WERI-Rb-1 (cell line): ENCODE measurements around the gene LSR.
A peak's percentile ranks its signal among the peaks of the same experiment; 100 is the strongest.

Source experiments
- DNase-seq: peaks from one replicate; pipeline ENCODE4 v3.0.0-alpha.2; 2020
- H3K27ac ChIP-seq: fragments of 250-450 bp; sonication (Bioruptor Pico); 2 replicates; pipeline ENCODE4 v1.5.1; 2020; ENCODE audit warnings: mild to moderate bottlenecking, moderate library complexity
- H3K27me3 ChIP-seq: fragments of 250-450 bp; sonication (Bioruptor Pico); 2 replicates; pipeline ENCODE4 v1.5.1; 2021; ENCODE audit warnings: mild to moderate bottlenecking, low read depth, moderate library complexity; ENCODE audit not compliant: insufficient read depth, severe bottlenecking
- H3K36me3 ChIP-seq: fragments of 250-450 bp; sonication (Bioruptor Pico); 2 replicates; pipeline ENCODE4 v1.5.1; 2020; ENCODE audit warnings: mild to moderate bottlenecking, moderate library complexity
- H3K4me3 ChIP-seq: 2 replicates; pipeline ENCODE4 v1.5.1; 2011; ENCODE audit warnings: low read depth, mild to moderate bottlenecking, control low read depth, low read length
- H3K9me3 ChIP-seq: fragments of 250-450 bp; sonication (Bioruptor Pico); 2 replicates; pipeline ENCODE4 v1.5.1; 2021; ENCODE audit warnings: mild to moderate bottlenecking, moderate library complexity; ENCODE audit not compliant: severe bottlenecking
- TF ChIP-seq, protein P1 (sequence below): IDR thresholded peaks from 2 replicates; pipeline ENCODE4 v1.5.1; 2011; ENCODE audit warnings: low read depth, mild to moderate bottlenecking, control low read depth, inconsistent platforms, low read length

LSR gene

DNA sequence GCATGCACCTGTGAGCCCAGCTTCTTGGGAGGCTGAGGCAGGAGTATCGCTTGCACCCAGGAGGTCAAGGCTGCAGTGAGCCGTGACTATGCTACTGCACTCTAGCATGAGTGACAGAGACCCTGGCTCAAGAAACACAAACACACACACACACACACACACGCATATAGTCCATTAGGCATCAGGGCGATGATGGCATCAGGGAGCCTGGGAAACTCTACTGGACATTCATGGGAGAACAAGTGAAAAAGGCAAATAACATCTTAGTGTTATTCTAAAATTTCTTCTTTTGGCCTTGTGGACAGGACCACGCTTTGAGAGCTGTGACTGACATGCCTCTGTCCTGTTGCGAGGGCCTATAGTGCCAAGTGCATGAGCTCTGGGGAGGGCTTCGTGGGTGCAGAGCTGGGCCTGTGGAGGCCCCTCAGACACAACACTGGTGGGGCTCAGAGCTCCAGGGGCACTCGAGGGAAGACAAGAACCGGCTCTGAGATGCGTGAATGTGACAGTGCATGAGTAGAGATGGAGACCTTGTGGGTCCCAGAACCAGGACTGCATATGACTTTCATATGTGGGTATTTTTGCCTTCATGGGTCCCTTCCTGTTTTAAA is 12.0 kb downstream of the LSR start:
- DNase-seq: peak; percentile 3
- TF ChIP-seq, protein P1, sequence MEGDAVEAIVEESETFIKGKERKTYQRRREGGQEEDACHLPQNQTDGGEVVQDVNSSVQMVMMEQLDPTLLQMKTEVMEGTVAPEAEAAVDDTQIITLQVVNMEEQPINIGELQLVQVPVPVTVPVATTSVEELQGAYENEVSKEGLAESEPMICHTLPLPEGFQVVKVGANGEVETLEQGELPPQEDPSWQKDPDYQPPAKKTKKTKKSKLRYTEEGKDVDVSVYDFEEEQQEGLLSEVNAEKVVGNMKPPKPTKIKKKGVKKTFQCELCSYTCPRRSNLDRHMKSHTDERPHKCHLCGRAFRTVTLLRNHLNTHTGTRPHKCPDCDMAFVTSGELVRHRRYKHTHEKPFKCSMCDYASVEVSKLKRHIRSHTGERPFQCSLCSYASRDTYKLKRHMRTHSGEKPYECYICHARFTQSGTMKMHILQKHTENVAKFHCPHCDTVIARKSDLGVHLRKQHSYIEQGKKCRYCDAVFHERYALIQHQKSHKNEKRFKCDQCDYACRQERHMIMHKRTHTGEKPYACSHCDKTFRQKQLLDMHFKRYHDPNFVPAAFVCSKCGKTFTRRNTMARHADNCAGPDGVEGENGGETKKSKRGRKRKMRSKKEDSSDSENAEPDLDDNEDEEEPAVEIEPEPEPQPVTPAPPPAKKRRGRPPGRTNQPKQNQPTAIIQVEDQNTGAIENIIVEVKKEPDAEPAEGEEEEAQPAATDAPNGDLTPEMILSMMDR: no peak
- Histone ChIP-seq H3K4me3 (no peak overlapping the region), H3K36me3 (peaks cover 75% of the 10 kb centered on the region), H3K27ac (no peak overlapping the region), H3K9me3 (no peaks in the 10 kb centered on the region), H3K27me3 (no peaks in the 10 kb centered on the region)

DNA sequence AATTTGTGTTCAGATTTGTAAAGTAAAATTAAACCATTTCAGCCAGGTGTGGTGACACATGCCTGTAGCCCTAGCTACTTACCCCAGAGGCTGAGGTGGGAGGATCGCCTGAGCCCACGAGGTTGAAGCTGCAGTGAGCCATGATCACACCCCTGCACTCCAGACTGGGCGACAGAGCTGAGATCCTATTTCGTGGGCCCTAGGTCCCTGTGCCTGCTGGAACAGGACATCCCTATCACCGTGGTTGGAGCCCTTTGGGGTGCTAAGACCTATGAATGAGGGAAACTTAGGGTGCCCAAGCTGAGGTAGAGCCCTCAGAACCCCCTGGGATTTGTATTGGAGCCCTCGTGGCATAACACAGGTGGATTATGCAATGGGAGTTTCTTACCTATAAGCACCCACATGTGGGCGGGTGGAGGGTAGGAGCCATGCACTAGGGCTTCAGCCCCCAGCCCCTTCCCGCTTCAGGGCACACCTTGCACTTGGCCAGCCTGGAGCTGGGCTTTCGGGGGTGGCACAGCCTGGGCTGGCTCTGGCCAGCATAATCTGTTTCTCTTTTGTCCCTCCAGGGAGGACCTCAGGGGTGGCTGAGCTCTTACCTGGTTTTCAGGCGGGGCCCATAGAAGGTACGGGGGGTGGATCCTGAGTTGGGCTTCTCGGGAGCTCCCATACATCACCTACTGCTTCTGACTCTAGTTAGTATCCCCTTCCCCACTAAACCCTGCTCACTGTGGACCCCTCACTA is 12.7 kb downstream of the LSR start:
- Histone ChIP-seq H3K9me3 (no peaks in the 10 kb centered on the region), H3K36me3 (peaks cover 80% of the 10 kb centered on the region), H3K27ac (no peak overlapping the region), H3K4me3 (no peak overlapping the region), H3K27me3 (no peaks in the 10 kb centered on the region)
- TF ChIP-seq, protein P1: no peak
- DNase-seq: peak; percentile 4

DNA sequence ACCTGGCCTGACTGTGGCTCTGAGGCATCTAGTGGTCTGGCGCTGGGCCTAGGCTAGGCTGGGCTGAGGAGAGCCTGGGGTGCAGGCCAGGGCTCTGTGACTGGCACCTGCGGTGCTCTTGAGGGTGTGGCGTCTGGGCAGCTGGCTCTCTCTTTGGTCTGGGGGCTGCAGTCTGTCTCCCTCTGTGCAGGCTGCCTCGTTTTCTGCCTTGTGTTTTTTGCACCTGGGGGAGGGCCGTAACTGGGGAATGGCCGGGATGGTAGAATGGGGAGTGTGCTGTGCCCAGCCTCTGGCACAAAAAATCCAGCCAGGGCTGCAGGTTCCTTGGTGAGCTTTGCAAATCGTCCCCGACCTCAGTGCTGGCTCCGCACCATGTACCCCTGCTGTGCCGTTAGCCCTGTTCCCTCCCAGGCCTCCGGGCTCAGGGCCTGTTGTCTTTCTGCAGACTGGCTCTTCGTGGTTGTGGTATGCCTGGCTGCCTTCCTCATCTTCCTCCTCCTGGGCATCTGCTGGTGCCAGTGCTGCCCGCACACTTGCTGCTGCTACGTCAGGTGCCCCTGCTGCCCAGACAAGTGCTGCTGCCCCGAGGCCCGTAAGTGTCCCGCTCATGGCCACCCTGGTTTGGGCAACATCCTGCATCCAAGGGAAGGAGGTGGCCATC is 13.4 kb downstream of the LSR start:
- Histone ChIP-seq H3K36me3 (peaks cover 84% of the 10 kb centered on the region), H3K27ac (peak overlapping the region; percentile 29; the same call in 1 of the 2 replicates)

DNA sequence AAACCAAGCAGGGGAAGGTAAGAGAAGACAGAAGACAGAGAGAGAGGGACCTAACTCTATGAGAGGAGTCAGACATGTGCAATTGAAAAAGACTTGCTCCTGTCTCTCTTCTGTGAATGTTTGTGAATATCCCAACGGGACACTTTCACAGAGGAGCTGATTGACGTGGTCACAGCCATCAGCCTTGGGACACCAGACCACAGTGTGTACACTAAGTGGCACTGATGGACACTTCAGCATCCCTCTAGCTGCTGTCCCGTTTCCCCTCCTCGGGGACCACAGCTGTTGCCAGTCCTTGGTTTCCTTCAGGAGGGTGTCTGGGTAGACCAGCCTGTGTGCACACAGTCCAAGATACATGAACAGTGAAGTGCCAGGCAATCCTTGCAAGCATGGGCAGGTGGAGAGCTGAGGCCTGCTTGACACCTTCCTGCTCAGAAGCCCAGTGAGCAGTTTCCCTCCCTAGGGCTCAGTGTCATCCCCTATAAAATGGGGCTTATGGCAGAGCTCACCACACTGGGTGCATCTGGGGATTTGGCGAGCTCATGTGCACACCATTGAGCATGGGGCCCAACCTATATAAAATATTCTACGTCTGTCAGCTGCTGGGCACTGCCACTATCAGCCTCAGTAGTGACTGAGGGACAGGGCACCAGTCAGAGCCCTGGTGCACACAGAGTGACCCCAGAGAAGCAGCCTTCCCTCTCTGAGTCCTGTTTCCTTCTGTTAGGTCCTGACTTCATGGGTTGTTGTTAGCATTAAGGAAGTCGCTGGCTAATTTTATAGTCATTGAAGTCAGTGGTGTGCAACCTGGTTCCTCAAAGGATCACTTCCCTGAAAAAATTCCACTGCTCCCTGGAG is 15.7 kb downstream of the LSR start:
- no peaks in the 10 kb centered on the region for H3K9me3 ChIP-seq
- no peak overlapping the region for H3K4me3 ChIP-seq
- TF ChIP-seq, protein P1: no peak
- H3K36me3 ChIP-seq: peaks cover 75% of the 10 kb centered on the region
- no peak overlapping the region for H3K27ac ChIP-seq
- peak; percentile 11 for DNase-seq
- no peaks in the 10 kb centered on the region for H3K27me3 ChIP-seq

More for the DNA sequence above, 13.4 kb downstream of the LSR start:
- Histone ChIP-seq H3K9me3 (no peaks in the 10 kb centered on the region), H3K4me3 (no peak overlapping the region), H3K27me3 (no peaks in the 10 kb centered on the region)
- DNase-seq: peak; percentile 5
- TF ChIP-seq, protein P1: no peak

DNA sequence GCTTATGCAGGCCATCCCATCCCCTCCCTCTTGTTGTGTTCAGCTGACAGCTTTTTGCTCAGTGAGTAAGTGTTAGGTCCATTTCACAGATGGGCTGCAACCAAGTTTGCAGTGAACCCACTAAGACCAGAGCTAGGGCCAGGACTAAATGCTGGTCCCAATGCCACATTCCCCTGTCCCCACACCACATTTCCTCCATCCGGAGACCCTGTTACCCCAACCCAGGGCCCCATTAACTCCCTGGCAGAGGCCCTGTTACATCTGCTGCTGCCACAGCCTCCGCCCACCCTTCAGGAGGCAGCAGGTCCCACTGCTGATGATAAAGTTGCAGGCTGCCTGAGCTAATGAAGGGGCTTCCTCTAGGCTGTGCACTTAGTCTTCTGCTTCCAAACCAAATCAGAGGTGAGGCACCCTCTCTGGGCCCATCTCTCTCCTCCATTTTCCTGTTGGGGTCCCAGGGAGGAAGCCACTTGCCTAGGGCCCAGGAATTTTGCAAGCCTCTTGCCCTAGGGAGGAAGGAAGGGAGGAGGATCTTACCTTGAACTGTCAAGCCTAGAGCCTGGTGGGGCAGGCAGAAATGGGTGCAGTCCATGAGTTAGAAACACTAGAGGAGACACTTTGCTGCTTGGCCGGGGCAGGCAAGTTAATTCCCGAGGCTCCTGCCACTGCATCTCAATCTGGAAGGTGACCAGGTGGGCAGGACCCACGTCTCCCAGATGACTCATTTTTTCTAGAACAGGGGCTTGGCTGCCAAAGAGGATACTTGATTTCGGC is 16.5 kb downstream of the LSR start:
- Histone ChIP-seq H3K36me3 (peaks cover 73% of the 10 kb centered on the region), H3K4me3 (no peak overlapping the region), H3K27ac (no peak overlapping the region; the same call in 1 of the 2 replicates), H3K27me3 (no peaks in the 10 kb centered on the region), H3K9me3 (no peaks in the 10 kb centered on the region)
- TF ChIP-seq, protein P1: no peak
- DNase-seq: peak; percentile 8
